Placental pericyte (primary cell): Measurements from ENCODE around the gene NKTR. TPM values are rescaled to one million over a fixed set of nuclear protein-coding genes. Genes with fewer than 3 reads are reported as not detected.

Source experiments
- total RNA-seq: library from RNA; depleted of rRNA; stranded (reverse); fragments of >200 nt; gene quantifications from 2 replicates; pipeline ENCODE4 v1.2.3, GENCODE V29; 2012

Gene NKTR
- total RNA-seq = 40.7 and 83.8 TPM in 2 replicates

GRCh38 chr3:42600111-42600957 is at the start of gene NKTR:
Gene NKTR, plus strand, starts transcription at chr3:42600686. Its CDS starts 321 bp downstream, at chr3:42601007.

GRCh38 chr3:42581709-42582473 is 18.6 kb upstream of the NKTR start, which contains the start of gene SEC22C:
Gene SEC22C, minus strand, starts transcription at chr3:42581967. Its CDS starts 12,921 bp downstream, at chr3:42569046.

GRCh38 chr3:42653560-42654330 is 53.3 kb downstream of the NKTR start, which contains the start of gene ZBTB47:
Gene ZBTB47, plus strand, starts transcription at chr3:42653697. Its CDS starts 4,659 bp downstream, at chr3:42658356.

DNA sequence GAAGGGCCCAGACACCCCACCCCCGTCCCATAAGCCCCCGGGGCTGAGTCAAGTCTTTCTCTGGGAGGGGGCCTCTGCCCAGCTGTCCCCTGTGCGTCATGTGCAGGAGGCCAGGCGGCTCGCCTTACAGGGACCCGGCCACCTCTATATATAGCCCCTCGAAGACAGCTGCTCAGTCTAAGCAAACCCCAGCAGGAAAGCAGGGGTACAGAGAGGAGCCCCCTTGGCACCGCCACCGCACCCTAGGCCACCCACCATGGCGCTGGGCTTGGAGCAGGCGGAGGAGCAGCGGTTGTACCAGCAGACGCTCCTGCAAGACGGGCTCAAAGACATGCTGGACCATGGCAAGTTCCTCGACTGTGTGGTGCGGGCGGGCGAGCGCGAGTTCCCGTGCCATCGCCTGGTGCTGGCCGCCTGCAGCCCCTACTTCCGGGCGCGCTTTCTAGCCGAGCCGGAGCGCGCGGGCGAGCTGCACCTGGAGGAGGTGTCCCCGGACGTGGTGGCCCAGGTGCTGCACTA is 84.9 kb downstream of the NKTR start, which contains the start of gene KLHL40:
TSS of gene KLHL40 (plus strand) at position 175 of the 519 bp plus-strand sequence. CDS start at position 257, 82 bp downstream.

Other genes with a start within 250 kb of the NKTR start
- gene LYZL4, start 190.1 kb upstream of the NKTR start, total RNA-seq = not detected in 2 replicates
- gene VIPR1, start 98.0 kb upstream of the NKTR start, total RNA-seq = 1.3 and 2.0 TPM in 2 replicates
- 40.9 and 79.0 TPM in 2 replicates for gene SEC22C, start 18.7 kb upstream of the NKTR start, total RNA-seq
- 6.6 and 14.7 TPM in 2 replicates for gene SS18L2, start 9.8 kb upstream of the NKTR start, total RNA-seq
- gene ZBTB47, start 53.0 kb downstream of the NKTR start, total RNA-seq = 26.0 and 35.4 TPM in 2 replicates
- not detected in 2 replicates for gene KLHL40, start 84.9 kb downstream of the NKTR start, total RNA-seq
- not detected in 2 replicates for gene HHATL, start 102.1 kb downstream of the NKTR start, total RNA-seq
- gene CCDC13, start 172.6 kb downstream of the NKTR start, total RNA-seq = 0.22 and 0.57 TPM in 2 replicates
- gene HIGD1A, start 203.8 kb downstream of the NKTR start, total RNA-seq = 75.3 and 155 TPM in 2 replicates
- gene ACKR2, start 208.8 kb downstream of the NKTR start, total RNA-seq = 0.14 TPM in 1 of 2 replicates, not detected in the other